A172 (cell line): ENCODE data around the gene HARS2. TPM values are rescaled to one million over a fixed set of nuclear protein-coding genes. Genes with fewer than 3 reads are reported as not detected.
"Not testable (repeated sequence)": the region's sequence is repeated elsewhere in the genome, so short reads cannot be mapped to it uniquely, and the experiment has no call there.

ENCODE experiments used
- DNase-seq: peaks from one replicate; pipeline ENCODE4 v3.0.0-alpha.2; 2015; ENCODE audit warnings: low spot score
- total RNA-seq: library from RNA; depleted of rRNA; stranded (reverse); fragments of >200 nt; shearing (Covaris generic); gene quantifications from 2 replicates; pipeline ENCODE4 v1.2.3, GENCODE V29; 2014; rRNA removed

Gene HARS2, protein sequence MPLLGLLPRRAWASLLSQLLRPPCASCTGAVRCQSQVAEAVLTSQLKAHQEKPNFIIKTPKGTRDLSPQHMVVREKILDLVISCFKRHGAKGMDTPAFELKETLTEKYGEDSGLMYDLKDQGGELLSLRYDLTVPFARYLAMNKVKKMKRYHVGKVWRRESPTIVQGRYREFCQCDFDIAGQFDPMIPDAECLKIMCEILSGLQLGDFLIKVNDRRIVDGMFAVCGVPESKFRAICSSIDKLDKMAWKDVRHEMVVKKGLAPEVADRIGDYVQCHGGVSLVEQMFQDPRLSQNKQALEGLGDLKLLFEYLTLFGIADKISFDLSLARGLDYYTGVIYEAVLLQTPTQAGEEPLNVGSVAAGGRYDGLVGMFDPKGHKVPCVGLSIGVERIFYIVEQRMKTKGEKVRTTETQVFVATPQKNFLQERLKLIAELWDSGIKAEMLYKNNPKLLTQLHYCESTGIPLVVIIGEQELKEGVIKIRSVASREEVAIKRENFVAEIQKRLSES
- 46.1 and 50.5 TPM in 2 replicates for total RNA-seq

DNA sequence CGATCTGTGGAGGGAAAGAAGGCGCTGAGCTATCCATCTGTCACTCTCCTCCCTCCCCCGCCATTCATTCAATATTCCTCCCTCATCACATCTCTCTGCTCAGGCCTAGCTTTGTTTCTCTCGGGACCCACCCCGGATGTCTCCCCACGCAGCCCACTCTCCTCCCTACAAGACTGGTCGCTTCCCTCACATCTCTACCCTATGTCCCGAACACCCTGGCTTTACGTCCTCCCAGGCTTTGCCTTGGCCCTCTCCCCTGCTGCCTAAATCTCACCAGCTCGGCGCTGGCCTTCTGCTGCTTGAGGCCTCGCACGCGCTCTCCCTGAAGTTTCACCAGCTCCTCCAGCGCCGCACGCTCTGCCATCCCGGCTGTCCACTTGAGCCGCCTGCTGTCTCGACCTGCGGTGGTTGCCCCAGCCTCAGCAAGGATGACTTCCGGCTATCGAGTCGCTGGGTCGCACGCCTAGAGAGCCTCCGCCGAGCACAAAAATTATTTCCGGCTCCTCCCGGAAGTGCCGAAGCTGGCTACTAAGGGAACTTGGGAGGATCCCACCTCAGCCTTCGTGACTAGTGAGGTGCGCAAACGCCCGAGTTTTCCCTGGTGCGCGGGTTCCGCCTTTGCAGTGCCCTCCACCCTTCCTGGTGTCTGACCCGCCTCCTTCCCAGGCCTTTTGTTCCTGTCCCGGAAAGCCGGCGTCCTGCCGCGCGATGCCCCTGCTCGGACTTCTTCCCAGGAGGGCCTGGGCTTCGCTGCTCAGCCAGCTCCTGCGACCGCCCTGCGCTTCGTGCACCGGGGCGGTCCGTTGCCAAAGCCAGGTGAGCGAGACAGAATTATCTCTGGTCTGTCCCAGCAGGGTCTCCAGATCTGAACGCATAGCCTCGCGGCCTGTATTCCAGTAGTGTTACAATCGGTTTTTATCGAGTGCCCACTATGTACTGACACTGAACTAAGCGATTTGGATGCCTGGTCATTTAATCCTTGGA is at the start of gene HARS2, which contains the start of gene HARS1:
TSS of gene HARS2 (plus strand) at position 515 of the 984 bp plus-strand sequence. CDS start at position 709, 194 bp downstream.
TSS of gene HARS1 (minus strand) at position 430 of the 984 bp plus-strand sequence. CDS start at position 364, 66 bp downstream.
- peak; percentile 98 for DNase-seq

DNA sequence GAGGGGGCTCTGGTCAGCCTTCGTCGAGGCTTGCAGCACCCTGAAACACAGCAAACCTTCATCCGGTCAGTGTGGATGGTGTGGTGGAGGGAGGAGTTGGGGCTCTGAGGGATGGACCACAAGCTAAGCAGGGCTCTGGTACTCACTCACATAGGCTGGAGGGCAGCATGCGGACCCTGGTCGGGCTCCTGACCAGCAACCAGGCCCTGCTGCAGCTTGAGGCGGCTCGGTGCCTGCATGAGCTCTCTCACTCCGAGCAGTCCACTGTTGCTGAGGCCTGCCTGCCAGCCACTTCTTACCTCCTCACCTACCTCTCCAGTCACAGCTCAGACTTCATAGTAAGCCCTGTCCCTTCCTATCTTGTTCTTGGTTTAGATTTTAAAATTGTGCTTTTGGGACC is 49.5 kb upstream of the HARS2 start:
- DNase-seq = no peak

DNA sequence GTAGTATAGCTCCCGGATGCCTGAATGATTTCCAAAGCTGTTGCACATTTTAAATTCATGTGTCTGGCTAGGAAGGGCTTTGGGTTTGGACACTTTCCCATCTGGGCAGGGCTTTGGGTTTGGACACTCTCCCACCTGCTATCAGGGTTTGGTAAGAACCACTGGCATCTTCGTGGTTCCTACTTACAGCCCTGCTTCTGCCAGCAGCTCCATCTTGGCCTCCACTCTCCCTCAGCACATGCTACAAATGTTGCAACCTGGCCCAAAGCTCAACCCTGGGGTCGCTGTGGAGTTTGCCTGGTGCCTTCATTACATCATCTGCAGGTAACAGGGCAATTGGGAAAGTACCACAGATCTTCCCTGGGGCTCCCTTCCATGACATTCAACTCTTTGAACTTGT is 48.5 kb upstream of the HARS2 start:
- DNase-seq = no peak

DNA sequence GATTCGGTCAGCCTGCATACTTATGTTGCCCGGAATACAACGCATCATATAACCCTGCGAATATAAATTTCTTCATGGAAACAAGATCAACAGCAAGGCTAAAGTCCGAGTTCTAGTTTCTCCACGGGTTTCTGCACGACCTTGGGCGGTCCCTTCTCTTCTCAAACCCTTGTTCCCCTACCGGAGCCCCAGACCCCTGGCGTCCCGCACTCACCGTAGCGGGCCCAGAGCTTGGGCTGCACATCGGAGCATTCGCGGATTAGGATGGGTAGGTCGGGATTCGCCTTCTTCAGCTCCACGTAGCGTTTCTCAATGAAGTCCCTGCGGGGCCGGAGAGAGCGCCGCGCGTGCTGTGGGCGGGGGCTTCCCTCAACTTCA is 44.2 kb upstream of the HARS2 start:
- DNase-seq = no peak

DNA sequence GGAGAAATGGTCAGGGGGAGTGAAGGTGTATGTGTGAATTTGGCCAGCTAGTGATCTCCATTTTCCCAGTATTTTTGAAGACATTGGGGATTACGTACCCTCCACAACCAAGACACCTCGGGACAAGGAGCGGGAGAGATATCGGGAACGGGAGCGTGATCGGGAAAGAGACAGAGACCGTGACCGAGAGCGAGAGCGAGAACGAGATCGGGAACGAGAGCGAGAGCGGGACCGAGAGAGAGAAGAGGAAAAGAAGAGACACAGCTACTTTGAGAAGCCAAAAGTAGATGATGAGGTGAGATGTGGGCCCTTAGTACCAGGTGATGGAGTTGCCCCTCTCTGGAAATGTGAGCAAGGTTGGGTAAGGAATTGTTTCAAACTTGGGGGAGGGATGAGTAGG is 32.4 kb upstream of the HARS2 start:
- no peak for DNase-seq

DNA sequence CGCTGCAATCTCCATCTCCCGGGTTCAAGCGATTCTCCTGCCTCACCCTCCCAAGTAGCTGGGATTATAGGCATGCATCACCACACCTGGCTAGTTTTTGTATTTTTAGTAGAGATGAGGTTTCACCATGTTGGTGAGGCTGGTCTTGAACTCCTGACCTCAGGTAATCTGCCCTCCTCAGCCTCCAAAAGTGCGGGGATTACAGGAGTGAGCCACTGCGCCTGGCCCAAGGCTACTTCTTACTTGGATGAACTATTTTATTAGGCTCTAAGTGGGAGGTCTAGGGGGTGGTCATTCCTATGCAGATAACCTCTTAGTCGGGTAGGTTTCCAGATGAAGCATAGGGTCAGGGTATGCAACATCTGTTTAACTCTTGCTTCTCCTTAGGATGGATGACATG is 30.9 kb upstream of the HARS2 start:
- not testable (repeated sequence) for DNase-seq

DNA sequence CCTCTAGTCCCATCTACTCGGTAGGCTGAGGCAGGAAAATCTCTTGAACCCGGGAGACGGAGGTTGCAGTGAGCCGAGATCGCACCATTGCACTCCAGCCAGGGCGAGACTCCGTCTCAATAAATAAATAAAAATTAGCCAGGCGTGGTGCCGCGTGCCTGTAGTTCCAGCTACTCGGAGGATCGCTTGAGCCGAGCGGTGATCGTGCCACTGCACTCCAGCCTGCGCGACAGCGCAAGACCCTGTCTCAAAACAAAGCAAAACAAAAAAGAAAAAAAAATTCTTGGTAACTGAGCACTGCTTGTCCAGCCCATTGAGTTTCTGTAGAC is 27.3 kb upstream of the HARS2 start:
- DNase-seq = no peak

DNA sequence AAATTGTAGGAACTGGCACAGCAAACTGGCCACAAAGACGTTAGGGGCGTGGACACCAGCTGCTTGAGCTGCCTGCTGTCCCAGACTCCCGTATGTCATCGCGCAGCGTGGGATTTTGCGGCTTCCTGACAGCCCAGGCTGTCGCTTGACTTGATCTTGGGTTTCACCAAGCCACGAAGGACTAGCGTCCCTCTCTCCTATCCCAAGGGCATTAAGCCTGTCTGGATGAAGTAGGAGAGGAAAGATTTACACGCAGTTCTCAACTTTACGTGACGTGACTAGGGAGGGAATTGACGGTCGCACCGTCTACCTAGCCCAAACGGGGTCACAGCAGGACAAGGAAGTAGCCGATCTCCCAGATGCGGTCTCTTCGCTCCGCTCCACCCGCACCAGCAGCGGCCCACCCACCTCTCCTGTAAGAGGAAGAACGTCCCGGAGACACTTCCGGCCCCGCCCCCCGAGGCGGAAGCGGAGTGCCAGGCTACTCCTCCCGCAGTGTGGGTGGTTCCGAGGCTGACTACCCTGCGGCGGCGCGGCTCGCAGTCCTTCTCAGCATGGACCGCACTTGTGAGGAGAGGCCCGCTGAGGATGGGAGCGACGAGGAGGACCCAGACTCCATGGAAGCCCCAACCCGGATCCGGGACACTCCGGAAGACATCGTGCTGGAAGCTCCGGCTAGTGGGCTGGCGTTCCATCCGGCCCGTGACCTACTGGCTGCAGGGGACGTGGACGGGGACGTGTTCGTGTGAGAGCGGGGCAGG is 26.7 kb upstream of the HARS2 start, which contains the start of gene WDR55:
TSS of gene WDR55 (plus strand) at position 546 of the 761 bp plus-strand sequence. CDS start at position 555, 9 bp downstream.
- peak; percentile 95 for DNase-seq

DNA sequence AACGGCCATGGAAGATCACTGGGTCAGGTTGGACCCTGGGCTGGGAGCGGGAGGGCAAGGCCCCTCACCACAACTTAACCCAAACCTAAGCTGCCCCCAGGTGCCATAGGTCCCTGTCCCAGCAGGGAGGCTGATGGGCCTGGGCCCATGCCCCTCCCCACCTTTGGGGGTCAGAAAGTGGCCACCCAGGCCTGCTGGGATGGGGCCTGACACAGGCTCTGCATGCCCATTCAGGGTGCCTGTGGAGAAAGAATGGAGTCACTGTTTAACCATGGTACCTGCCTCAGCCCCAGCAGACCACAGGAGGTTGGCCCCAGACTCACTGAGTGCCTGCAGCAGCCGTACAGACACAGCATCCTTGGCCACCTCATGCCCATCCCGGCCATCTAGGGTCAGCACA is 20.2 kb upstream of the HARS2 start:
- not testable (repeated sequence) for DNase-seq

DNA sequence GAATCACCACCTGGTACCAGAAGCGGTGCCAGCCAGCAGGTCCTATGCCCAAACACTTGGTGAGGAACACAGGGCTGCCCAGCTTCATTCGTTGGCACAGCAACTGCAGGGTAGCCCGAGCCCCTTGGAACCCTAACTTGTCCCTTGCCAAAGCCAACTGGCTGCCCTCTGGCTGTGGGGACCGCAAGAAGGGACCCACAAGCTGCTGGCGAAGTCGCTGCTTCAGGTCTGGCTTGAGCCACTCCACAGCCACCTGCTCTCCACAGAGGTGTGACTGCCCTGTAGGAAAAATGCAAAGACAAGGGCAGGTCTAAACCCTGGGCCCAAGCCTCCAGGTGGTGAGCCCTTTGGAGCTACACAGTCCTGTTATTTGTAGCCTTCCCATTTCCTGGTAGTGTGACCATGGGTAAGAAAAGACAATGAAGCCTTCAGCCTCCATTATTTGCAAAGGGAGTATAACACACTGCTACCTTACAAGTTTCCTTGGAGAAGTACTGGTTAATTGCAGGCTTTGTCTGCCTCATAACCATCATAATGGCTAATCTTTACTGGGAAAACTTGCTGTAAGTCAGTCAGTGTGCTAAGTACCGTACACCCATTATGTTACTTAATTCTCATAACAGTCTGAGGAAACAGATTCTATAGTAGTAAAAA is 19.7 kb upstream of the HARS2 start:
- DNase-seq = no peak

DNA sequence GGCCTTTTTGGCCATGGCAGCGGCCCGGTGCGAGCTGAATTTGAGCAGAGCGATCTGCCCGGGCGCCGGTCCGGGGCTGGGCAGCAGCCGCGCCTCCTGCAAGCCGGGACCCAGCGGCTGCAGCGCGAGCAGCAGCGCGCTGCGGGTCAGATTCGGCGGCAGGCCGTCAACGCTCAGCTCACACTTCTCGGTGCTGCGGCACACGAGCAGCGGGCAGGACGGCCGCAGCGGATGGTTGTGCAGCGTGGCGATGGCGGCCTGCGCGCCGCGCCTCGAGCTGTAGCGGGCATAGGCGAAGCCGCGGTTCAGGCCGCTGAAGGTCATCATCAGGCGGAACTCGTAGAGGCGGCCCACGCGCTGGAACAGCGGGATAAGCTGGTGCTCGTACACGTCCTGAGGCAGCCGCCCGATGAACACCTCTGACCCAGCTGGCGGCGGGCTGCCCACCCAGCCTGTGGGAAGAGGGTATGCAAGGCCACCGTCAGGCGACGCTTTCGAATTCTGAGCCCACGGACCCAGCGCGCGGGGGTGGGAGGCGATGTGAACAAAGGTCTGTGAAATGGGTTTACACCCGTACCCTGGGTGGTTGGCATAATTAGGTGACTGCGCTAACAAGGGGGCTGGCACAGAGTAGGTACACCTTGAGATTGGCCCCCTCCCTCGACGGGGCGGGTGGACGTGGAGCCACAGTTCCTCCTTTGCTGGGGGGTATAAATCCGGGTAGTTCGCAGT is 18.6 kb upstream of the HARS2 start:
- no peak for DNase-seq

DNA sequence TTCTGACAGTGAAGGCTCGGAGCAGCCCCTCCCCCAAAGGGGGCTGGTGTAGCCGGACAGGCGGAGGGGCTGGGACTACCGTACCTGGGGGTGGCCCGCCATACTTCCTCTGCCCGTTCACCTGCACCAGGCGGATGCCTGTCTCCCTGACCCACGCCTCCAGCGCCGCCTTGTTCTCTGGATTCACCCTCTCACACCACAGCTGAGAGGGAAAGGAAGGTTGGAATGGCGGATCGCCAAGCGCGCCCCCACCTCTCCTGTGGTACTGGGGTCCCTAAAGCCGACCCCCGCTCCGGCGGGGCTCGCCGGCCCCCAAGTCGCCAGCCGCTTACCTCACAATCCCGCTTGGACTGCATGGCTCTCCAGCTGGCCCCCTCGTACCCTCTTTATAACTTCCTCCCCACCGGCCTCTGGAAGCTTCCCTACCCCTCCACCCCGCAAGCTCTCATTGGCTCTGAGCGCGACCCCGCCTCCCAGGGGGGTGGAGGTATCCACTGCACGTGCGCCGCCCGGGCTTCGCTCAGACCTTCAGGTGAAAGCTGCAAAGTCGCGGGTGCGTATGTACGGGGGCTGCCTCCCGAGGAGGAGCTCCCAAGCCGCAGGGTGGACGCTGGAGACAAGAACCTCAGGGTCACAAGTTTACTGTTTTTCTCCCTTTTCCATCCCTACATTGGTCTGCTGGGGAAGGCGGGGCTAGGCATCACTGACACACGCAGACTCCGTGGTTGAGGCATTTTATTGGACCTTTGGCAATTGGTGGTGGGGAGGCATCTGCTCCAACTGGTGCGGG is 17.9 kb upstream of the HARS2 start, which contains the start of gene DND1:
TSS of gene DND1 (minus strand) at position 390 of the 790 bp plus-strand sequence. CDS start at position 356, 34 bp downstream.
- DNase-seq = no peak

DNA sequence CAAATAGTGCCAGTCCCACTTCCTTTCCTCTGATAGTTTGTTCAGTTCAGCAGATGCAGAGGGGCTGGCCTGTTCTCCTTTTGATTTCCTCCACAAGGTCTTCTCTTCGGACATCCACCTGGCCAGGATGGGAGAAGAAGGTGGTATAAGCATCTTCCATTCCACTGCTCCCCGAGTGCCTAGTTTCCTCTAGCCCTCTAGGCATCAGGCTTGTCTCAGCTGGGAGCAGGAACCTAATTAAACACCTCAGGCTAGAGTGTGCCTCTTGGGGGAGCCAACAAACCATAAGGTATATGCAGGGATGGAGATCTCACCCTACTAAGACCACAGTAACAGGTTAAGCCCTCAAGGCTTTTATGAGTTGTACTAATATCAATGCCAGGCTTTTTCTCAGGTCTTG is 17.0 kb upstream of the HARS2 start:
- no peak for DNase-seq

DNA sequence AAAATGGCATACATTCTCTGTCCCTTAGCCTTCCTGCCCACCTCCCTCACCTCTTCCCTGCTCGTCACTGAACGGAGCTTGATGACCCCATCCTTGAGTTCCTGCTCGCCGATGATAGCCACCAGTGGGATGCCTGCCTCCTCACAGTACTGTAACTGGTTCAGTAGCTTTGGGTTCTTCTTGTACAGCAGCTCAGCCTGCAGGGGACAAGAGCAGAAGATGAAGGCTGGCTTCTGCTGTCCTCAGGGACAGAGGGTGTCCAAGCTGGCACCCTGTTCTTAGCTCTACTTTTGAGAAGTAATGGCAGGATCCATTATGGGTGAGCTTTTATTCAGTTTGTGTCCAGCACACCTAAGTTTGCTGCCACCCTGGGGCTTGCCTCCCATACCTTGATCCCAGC is 16.6 kb upstream of the HARS2 start:
- no peak for DNase-seq

DNA sequence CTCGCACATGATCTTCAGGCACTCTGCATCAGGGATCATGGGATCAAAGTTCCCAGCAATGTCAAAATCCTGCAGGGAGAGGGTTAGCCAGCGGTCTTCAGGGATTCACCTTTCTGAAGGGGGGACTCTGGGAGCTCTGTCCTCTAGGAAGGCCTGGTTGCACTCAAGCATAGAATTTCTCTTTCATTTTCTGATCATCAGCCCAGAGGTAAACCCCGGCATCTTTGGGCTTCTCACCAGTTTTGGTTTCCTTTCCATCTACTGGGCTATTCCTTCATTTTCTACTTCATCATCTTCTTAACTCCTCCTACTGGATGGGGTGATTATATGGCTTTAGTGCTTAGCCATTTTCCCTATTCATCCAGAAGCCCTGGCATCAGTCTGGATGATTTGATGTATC is 13.3 kb upstream of the HARS2 start:
- DNase-seq = no peak

DNA sequence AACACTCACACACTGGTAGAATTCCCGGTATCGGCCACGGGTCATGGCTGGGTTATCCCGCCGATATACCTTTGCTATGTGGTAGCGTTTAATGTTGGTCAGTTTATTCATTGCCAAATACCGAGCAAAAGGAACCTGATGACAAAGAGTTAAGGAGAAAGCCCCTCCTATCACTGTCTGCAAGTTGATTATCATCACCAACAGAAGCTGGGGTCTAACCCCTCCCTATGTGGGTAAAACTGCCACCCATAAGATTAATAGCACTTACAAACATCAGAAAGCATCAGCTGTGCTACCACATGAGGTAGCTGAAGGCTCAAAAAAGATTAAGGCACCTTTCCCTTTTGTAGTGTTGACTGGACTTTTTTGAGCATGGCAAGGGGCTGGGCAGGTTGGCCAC is 12.3 kb upstream of the HARS2 start:
- no peak for DNase-seq

DNA sequence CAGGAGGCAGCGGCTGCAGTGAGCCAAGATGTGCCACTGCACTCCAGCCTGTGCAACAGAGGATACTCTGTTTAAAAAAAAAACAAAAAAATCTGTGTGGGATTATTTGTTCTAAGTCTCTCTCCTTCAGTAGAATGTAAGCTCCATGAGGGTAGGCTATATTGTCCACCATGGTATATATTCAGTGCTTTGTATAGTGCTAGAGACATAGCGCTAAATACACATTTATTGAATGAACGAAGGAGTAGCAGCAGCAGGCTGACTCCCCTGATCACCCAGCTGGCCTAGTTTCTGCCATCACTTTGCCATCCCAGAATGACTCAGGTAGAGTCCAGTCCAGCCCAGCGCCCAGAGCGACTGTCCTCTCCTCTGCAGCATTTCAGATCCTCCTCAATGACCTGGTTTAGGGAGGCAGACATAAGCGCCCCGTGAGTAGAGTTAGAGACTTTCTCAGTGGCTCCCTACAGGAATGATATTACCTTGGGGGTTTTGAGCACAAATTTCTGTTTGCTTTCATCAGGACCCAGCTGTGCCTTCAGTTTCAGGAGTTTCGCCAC is 801 bp upstream of the HARS2 start:
- peak; percentile 27 for DNase-seq

DNA sequence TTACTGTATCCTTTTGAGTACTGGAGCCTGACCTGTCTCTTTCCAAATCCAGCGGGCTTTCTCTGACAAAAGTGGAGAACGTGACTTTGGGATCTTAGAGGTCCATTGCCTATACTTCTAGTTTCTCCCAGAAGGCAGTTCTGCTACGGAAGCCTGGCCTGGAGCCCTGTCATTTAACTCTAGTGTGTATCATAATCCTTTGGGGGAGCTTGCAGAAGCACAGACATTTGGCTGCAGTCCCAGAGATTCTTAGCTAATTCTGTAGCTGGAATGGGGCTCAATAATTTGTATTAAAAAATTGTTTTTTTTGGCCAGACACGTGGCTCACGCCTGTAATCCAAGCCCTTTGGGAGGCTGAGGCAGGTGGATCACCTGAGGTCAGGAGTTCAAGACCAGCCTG is 3.0 kb downstream of the HARS2 start:
- DNase-seq = no peak

DNA sequence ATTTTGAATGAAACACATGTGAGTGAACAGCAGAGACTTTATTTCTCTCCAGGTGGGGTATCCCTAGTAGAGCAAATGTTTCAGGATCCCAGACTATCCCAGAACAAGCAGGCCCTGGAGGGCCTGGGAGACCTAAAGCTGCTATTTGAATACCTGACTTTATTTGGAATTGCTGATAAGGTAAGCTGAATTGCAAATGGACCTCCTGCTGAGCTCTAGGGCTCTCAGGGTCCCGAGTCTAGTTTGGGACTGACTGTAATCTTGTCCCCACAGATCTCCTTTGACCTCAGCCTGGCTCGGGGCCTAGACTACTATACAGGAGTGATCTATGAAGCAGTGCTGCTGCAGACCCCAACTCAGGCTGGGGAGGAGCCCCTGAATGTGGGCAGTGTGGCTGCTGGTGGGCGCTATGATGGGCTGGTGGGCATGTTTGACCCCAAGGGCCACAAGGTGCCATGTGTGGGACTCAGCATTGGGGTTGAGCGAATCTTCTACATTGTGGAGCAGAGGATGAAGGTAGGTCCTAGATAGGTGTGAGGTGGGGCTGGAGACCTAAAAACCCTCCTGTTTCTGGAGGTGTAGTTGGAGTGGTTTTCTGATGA is 5.7 kb downstream of the HARS2 start:
- no peak for DNase-seq
